ENCODE measurements around the gene GCAT. TPM values are rescaled to one million over a fixed set of nuclear protein-coding genes. Genes with fewer than 3 reads are reported as not detected.

The GCAT gene
- total RNA-seq, 4 donors from 2014 or later, result 11.6 to 15.2 (median 12.3) TPM

DNA sequence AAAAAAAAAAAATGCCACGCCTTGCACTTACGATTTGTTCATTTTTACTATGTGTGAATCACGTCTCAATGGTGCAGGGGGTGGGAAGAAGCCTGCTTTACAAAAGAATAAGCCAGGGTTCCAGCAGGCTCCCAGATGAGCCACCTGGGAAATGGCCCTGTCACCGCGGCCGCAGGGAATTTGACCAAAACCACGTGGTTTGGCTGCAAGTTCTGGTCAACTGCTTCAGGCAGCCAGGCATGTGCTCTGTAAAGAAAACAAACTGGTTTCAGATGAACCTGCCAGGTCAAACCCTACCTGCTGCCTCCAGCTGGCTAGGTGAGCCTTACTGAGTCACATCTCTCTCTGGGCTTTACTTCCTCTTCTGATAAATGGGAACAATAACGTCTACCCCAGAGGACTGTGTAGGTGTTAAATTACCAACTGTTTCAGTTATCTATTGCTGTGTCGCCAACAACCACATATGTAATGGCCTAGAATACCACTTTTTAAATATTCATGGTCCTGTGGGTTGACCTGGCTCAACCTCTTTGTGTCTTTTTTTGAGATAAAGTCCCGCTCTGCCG lies 30.5 kb upstream of the GCAT start:
- Histone ChIP-seq H3K27ac (replicated peaks in 1 of 4) (peak overlapping the region in 3 of 4 donors; percentile 3 to 34 (median 11)), H3K4me3 (no peak overlapping the region), H3K27me3 (no peaks in the 10 kb centered on the region), H3K9me3 (no peaks in the 10 kb centered on the region), H3K36me3 (peaks cover 9 to 31% (median 29%) of the 10 kb centered on the region in 4 donors), H3K4me1 (peaks cover 8 to 12% (median 12%) of the 10 kb centered on the region in 4 donors)
- no peak for DNase-seq (ENCODE audit: extremely low spot score)
- no peak for TF ChIP-seq EP300 (IDR thresholded peaks at IDR 0.05)
- TF ChIP-seq POLR2A (IDR thresholded peaks at IDR 0.05; ENCODE audit: low read depth), result no peak
- TF ChIP-seq, protein P1, sequence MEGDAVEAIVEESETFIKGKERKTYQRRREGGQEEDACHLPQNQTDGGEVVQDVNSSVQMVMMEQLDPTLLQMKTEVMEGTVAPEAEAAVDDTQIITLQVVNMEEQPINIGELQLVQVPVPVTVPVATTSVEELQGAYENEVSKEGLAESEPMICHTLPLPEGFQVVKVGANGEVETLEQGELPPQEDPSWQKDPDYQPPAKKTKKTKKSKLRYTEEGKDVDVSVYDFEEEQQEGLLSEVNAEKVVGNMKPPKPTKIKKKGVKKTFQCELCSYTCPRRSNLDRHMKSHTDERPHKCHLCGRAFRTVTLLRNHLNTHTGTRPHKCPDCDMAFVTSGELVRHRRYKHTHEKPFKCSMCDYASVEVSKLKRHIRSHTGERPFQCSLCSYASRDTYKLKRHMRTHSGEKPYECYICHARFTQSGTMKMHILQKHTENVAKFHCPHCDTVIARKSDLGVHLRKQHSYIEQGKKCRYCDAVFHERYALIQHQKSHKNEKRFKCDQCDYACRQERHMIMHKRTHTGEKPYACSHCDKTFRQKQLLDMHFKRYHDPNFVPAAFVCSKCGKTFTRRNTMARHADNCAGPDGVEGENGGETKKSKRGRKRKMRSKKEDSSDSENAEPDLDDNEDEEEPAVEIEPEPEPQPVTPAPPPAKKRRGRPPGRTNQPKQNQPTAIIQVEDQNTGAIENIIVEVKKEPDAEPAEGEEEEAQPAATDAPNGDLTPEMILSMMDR (IDR thresholded peaks at IDR 0.05), result no peak
- peak; percentile 23 to 34 for TF ChIP-seq POLR2AphosphoS5 (IDR thresholded peaks at IDR 0.05)
- WGBS, result 45% methylated on average over 11 of the region's 11 CpGs
- intact Hi-C loops (cut with DNase I), result no loop called here

GRCh38 chr22:37778370-37779009 lies 29.2 kb upstream of the GCAT start:
- no peak for DNase-seq (ENCODE audit: extremely low spot score)
- Histone ChIP-seq H3K27me3 (no peaks in the 10 kb centered on the region), H3K4me1 (peaks cover 11 to 12% (median 12%) of the 10 kb centered on the region in 4 donors), H3K4me3 (no peak overlapping the region), H3K9me3 (no peaks in the 10 kb centered on the region), H3K36me3 (peaks cover 0 to 18% (median 16%) of the 10 kb centered on the region in 4 donors), H3K27ac (replicated peaks in 1 of 4) (no peak overlapping the region)
- intact Hi-C loops (cut with DNase I), result no loop called here
- WGBS, result 83% methylated on average over 10 of the region's 10 CpGs
- TF ChIP-seq, protein P1 (IDR thresholded peaks at IDR 0.05), result no peak
- TF ChIP-seq POLR2AphosphoS5 (IDR thresholded peaks at IDR 0.05), result no peak
- no peak for TF ChIP-seq POLR2A (IDR thresholded peaks at IDR 0.05; ENCODE audit: low read depth)
- TF ChIP-seq EP300 (IDR thresholded peaks at IDR 0.05), result no peak

DNA sequence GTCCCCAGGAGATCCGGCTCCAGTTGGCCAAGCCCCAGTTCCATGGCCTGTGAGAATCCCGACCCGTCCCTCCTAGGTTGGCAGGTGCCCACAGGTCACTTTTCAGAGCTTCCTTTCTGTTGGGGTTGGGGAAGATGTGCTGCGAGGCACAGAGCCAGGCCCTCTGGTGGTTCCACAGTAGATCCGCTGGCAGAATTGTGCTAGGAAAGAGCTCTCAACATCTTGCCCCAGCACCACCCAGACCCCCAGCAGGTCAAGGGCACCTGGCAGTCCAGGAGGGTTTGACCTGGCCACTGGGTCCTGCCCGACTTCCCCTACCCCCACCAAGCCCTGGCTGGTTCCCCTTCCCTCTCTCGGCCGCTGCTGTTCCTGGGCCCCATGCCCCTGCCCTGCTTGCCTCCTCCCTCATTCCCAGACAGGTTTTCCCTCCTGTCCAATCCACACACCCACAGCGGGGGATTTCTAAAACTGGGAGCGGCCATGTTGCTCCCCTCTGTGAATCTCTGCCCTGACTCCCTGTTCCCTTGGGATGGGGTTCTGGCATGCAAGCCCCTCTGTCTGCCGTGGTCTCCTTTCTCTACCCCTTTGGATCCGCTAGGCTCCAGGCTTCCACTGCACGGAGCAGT lies 26.2 kb upstream of the GCAT start:
- peaks cover 10 to 19% (median 12%) of the 10 kb centered on the region in 4 donors for H3K4me1 ChIP-seq
- H3K27me3 ChIP-seq, result no peaks in the 10 kb centered on the region
- no peaks in the 10 kb centered on the region for H3K9me3 ChIP-seq
- no peaks in the 10 kb centered on the region for H3K36me3 ChIP-seq
- no peak for DNase-seq (ENCODE audit: extremely low spot score)
- intact Hi-C loops (cut with DNase I), result no loop called here
- no peak overlapping the region for H3K27ac ChIP-seq (replicated peaks in 1 of 4)
- WGBS, result 69% methylated on average over 13 of the region's 13 CpGs
- no peak overlapping the region for H3K4me3 ChIP-seq
- TF ChIP-seq, protein P1 (IDR thresholded peaks at IDR 0.05), result peak in 1 of 3 experiments; percentile 12
- no peak for TF ChIP-seq EP300 (IDR thresholded peaks at IDR 0.05)

DNA sequence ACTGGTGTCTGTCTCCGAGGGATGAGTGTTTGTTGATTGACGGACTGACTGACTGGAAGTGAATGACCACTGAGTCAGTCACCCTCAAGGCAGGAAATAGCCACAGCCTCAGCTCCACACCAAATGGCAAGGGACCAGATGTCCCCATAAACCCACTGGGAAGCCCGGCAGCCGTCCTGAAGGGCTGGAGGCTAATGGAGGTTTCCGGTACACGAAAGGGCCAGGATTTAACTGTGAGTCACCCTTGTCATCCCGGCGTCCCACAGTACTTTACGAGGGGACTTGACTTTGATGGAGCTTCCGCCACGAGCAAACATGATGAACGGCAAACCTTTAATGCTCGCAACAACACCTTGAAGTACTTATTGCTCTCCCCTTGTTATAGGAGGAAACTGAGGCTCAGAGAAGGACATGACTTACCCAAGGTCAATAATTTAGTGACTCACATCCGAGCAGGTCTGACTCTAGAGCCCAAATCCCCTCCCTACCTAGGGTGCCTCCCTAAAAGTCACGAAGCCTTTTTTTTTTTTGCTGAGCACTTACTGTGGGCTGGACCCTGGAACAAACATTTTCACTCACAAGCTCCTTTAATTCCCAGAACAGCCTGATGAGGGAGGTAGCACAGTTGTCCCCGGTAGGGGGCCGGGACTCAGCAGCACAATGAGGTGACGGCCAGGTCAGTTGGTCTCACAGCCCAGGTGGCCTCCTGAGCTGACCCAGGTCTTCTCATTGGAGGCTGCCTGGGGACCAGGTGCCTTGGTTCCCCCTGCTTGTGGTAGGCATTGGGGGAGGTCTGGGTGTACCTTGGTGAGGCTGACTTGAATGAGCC lies 25.2 kb upstream of the GCAT start:
- no peak overlapping the region for H3K27ac ChIP-seq (replicated peaks in 1 of 4)
- DNase-seq (ENCODE audit: extremely low spot score), result no peak

More for the DNA sequence above, 25.2 kb upstream of the GCAT start:
- H3K4me3 ChIP-seq, result no peak overlapping the region
- intact Hi-C loops (cut with DNase I), result no loop called here
- 72% methylated on average over 16 of the region's 18 CpGs for WGBS
- no peak for TF ChIP-seq POLR2AphosphoS5 (IDR thresholded peaks at IDR 0.05)
- TF ChIP-seq EP300 (IDR thresholded peaks at IDR 0.05), result no peak
- H3K36me3 ChIP-seq, result no peaks in the 10 kb centered on the region
- peaks cover under 1 to 11% (median 2%) of the 10 kb centered on the region in 4 donors for H3K4me1 ChIP-seq
- H3K9me3 ChIP-seq, result no peaks in the 10 kb centered on the region
- no peaks in the 10 kb centered on the region for H3K27me3 ChIP-seq

Measured in esophagus muscularis mucosa (tissue), 4 donors.